HG03103 (cell line): ENCODE data around the gene LRIG3.
"Not testable (repeated sequence)": the region's sequence is repeated elsewhere in the genome, so short reads cannot be mapped to it uniquely, and the experiment has no call there.

Experiments used
- ATAC-seq: cut with Tn5 transposase; IDR thresholded peaks from one replicate; pipeline ENCODE4 v1.9.1; 2021; ENCODE audit warnings: low read depth; ENCODE audit not compliant: unreplicated experiment

LRIG3 gene

DNA sequence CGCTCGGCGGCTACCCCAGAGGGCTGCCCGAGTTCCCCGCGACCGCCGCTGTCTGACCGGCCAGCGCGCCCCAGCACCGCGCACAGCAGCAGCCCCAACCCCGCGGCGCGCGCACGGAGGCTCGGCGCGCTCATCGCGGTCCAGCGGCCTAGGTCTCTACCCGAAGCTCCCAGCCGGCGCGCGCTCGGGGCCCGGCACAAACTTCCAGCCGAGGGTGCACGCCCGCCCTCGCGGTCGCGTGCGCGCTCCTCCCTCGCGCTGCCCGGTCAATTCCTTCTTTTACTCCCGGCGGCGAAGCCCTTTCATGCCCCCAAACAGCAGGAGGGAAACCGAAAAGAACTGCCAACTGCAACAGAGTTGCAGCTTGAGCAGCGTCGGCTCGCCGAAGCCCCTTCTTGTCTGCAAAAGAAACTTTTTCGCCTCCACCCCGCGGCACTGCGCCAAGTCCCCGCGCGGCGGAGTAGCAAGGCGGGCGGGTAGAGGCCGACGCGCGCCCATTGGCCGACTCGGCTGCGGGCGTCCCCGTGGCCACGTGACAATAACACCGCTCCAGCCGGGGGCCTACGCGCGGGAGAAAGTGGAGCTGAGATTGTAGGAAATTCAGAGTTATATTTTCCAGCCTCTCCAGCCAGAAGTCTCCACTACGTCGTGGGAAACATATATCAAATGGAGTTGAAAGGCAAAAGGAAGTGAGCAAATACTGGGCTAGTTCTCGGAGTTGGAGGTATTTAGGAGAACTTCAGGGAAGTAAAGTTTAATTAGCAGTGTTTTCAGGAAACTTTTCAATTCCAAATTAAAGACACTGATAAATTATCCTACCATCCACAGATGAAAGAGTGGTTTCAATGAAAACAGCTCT is at the start of gene LRIG3:
Gene LRIG3 (minus strand): TSS at position 403 of the 859 bp plus-strand sequence. CDS start 269 bp downstream, at position 134.
- ATAC-seq = peak; percentile 81

GRCh38 chr12:58969237-58969636 is 48.9 kb upstream of the LRIG3 start:
- no peak for ATAC-seq

DNA sequence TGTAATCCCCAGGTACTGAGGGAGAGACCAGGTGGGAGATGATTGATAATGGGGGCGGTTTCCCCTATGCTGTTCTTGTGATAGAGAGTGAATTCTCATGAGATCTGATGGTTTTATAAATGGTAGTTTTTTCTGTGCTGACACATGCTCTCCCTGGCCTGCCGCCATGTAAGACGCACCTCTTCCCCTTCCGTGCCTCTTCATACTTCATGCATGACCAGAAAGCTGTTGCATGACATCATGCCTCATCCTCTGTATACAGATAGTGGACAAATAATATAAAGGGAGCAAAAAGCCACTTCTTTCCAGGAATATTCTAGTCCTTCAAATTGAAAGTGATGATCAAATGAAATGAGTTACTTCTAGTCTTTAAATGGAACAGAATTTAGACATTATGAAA is 47.3 kb upstream of the LRIG3 start:
- ATAC-seq = no peak

DNA sequence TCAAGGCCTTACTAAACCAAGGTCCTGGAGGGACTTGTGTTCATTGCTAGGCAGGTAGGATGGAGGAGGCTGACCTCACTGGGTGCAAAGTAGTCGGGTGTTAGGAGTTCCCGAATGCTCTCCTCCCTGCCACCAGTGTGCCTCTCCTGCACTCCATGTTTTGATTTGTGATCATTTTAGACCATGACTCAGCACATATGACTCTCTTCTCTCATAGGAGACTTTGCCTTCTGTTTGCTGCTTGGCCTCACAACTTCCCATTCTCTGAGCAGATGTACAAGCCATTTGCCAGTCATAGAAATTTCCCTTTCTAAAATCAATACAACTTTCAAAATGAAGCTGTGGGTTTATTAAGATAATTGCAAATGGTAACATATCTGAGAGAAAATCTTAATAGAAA is 46.6 kb upstream of the LRIG3 start:
- no peak for ATAC-seq

- no peak for ATAC-seq
These were observed 45.3 kb upstream of the LRIG3 start for GRCh38 chr12:58965568-58965967.

DNA sequence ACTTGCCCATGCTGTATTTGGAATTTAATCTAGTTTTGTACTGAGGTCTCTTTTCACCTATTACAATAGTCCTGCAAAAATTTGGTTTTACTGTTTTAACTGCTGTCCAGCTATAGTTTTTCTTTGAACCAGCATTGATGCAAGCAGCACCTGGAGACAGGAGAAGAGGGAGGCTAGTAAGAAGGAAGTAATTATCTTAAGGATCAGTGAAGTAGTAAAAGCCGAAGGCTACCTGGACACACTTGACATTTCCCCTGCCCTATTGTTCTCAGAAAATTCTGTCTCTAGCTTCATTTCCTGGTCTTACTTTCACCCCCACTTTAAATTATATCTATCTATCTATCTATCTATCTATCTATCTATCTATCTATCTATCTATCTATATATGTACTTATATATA is 43.5 kb upstream of the LRIG3 start:
- ATAC-seq = no peak

GRCh38 chr12:58961906-58962305 is 41.6 kb upstream of the LRIG3 start:
- ATAC-seq = no peak

- no peak for ATAC-seq
These were observed 40.9 kb upstream of the LRIG3 start for GRCh38 chr12:58961166-58961565.

- no peak for ATAC-seq
These were observed 39.5 kb upstream of the LRIG3 start for GRCh38 chr12:58959639-58960300.

GRCh38 chr12:58957298-58957697 is 37.0 kb upstream of the LRIG3 start:
- ATAC-seq = no peak

DNA sequence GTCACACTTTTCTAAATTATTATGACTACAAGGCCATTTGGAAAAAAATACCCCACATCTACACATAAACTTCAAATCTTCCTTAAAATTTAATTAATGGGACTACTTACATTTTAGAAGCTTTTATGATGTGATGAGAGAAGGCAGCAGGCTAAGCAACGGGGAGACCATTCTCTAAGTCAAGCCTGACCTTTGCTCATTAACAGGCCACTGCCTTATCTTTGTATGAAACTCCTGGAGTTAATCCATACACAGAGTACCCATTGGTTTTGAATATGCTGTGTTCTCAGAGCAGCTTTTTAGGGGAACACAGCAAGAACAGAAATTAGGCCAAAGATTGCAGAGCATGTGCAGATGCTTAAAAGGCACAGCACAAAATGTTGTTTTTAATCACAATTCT is 35.5 kb upstream of the LRIG3 start:
- ATAC-seq = no peak

DNA sequence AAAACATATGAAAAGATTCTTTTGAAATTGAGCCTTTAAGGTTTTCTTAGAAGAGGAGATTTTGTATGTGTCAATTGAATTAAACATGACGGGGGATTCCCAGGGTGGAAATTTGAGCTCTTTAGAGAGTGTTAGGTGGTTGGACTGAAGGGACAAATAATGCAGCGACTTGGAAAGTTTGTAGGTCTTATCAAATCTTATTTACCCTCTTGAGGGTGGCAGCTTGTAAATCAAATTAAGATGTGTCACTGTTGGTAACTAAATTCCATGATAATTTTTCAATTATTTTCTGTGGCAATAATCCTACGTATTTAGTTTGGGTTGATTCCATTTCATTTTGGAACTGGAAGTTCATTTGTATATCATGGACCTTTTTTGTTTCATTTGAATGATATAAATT is 33.7 kb upstream of the LRIG3 start:
- ATAC-seq = no peak

- no peak for ATAC-seq
These were observed 30.4 kb upstream of the LRIG3 start for GRCh38 chr12:58950739-58951100.

- not testable (repeated sequence) for ATAC-seq
These were observed 29.8 kb upstream of the LRIG3 start for GRCh38 chr12:58949954-58950738.

DNA sequence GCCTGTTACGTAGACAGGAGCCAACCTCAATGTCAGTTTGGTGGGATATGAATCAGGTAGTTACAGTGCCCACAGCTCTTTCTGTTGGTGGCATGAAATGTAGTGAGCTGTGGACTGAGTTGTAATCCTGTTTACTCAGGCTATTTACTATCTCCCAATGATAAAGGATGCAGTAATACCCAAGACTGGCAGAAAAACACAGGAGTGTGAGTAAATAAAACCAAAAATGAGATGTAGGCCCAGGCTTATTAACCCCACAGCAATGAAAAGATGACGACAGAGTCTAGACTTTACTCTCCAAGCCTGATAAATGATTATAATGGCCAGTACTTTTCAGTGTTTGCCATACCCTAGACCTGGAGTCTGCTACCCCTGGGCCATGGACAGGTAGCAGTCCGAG is 22.8 kb upstream of the LRIG3 start:
- ATAC-seq = no peak

- ATAC-seq = no peak
These were observed 22.0 kb upstream of the LRIG3 start for GRCh38 chr12:58942345-58942744.

DNA sequence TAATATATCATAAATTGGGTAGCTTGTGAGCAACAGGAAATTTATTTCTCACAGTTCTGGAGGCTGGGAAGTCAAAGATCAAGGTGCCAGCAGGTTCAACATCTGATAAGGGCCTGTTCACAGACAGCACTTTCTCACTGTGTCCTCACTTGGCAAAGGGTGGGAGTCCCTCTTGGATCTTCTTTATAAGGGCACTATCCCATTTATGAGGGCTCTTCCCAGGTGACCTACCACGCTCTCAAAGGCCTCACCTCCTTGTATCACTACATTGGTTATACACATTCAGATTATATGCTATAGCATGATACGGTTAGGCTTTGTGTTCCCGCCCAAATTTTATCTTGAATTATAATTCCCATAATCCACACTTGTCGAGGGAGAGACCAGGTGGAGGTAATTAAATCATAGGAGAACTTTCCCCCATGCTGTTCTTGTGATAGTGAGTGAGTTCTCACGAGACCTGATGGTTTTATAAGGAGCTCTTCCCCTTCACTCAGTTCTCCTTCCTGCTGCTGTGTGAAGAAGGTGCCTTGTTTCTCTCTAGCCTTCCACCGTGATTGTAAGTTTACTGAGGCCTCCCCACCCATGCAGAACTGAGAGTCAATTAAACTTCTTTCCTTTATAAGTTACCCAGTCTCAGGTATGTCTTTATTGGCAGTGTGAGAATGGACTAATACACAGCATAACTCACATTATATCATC is 19.2 kb upstream of the LRIG3 start:
- no peak for ATAC-seq

GRCh38 chr12:58938440-58938839 is 18.1 kb upstream of the LRIG3 start:
- no peak for ATAC-seq

DNA sequence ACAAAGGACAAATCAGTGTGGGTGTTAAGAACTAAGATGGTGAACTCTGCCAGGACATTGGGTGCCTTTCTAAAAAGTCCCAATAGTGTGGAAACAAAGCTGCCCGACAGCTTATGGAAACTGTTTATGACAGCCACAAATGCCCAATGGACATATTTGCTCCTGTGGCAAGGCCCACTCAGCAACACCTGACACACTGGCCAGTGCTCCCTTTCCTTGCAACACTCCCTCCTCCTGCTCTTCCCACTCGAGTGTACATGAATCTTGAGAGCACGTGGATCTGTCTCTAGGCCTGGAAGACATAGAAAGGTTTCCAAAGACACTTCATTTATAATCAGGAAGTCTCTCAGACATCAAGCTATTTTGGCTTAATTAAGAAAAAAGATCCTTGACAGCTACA is 14.2 kb upstream of the LRIG3 start:
- ATAC-seq = no peak

- ATAC-seq = no peak
These were observed 12.7 kb upstream of the LRIG3 start for GRCh38 chr12:58932806-58933681.
